Stimulated activated CD4-positive, alpha-beta T cell treated with anti-CD3 and anti-CD28 coated beads, Interleukin-1b, Interleukin-23, amount 100 ng/mL, for 1 hour (primary cell): Measurements from ENCODE around the gene PLPP3.

Experiments used
- DNase-seq, 2 donors: peaks; one replicate each; pipeline ENCODE4 v3.0.0-alpha.2; 2020; ENCODE audit warnings: low read depth in 2 of 2

The PLPP3 gene

DNA sequence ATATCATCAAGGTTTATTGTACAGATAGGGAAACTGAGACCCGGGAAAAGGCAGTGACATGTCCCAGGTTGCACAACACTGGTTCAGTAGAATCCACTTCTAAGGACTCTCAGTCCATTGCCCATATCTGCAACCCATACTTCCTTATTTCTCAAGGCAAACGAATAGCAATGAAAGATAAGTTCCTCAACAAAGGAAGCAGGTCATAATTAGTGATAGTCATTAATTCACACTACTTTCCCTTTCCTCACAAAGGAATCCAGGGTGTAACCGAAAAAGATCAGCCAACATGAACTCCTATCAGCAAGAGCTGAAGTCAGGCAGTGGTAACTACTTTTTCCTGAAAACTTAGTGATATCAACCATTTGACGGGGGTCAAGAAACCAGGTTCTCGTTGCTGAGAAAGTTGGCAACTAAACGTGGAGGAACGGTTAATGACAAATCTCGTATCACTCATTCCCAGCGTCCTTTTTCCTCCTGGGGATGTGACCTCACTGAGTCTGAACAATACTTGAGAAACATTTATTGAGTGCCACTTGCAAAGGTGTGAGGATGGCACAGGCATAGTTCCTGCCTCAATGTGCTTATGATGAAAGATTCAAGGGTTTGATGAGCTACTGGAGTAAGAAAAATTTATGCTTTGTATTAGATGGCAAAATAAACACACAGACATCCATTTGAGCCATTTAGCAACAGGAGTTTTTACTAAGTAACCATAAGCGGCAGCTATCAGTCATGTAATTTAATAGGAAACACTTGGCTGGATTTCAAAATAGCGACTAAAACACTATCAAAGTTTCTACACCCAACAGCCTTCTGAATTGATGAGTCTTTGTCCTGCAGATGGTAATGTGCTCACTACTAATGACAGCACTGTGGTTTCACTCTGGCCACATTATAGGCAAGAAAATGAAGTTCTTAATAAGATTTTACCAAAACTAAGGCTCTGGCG is 82.3 kb downstream of the PLPP3 start:
- DNase-seq: no peak

- no peak for DNase-seq
Observed at GRCh38 chr1:56496158-56496557, 83.2 kb downstream of the PLPP3 start.

- no peak for DNase-seq
Observed at GRCh38 chr1:56495538-56495937, 83.8 kb downstream of the PLPP3 start.

GRCh38 chr1:56494306-56494705 is 85.1 kb downstream of the PLPP3 start:
- DNase-seq: no peak

- DNase-seq: no peak
Observed at GRCh38 chr1:56493826-56494225, 85.5 kb downstream of the PLPP3 start.

DNA sequence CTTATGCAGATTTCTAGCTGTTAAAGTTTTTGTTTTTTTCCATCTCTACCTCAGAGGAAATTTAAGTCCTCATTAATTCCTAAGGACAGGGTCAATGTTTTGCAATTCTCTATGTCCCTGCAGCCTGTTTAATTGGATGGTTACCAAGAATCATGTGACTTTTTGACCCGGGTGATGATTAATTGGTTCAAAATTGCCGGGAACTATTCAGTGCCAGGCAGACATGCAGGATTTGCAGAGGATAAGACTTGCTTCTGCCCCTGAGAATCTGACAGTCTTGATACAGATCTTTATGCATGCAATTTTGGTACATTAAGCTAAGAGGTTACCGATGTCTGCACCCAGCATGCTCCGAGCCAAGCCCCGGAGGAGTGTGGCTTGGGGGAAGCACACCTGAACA is 87.9 kb downstream of the PLPP3 start:
- no peak for DNase-seq

GRCh38 chr1:56490619-56491018 is 88.7 kb downstream of the PLPP3 start:
- no peak for DNase-seq

- no peak for DNase-seq
Observed at GRCh38 chr1:56489695-56490094, 89.7 kb downstream of the PLPP3 start.

- no peak for DNase-seq
Observed at GRCh38 chr1:56484695-56485094, 94.7 kb downstream of the PLPP3 start.

DNA sequence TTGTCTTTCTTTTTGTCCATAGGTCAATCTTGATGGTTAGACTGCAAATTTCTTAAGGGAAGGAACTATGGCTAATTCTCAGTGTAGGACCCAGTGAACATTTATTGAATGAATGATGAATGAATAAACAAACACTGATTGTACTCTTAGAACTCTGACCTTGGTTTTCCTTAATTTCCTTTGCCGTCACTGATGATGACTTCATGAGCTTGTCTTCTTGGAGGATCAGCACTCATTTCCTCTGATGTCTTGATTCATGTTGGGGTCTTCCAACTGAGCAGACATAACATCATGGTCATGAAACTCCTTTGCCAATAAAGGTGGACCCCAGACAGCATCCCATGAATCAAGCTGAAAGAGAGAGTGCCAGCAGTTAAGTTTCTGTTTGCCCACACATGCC is 96.3 kb downstream of the PLPP3 start:
- DNase-seq: no peak

GRCh38 chr1:56482486-56482885 is 96.9 kb downstream of the PLPP3 start:
- no peak for DNase-seq

GRCh38 chr1:56481140-56481694 is 98.1 kb downstream of the PLPP3 start:
- DNase-seq: no peak

DNA sequence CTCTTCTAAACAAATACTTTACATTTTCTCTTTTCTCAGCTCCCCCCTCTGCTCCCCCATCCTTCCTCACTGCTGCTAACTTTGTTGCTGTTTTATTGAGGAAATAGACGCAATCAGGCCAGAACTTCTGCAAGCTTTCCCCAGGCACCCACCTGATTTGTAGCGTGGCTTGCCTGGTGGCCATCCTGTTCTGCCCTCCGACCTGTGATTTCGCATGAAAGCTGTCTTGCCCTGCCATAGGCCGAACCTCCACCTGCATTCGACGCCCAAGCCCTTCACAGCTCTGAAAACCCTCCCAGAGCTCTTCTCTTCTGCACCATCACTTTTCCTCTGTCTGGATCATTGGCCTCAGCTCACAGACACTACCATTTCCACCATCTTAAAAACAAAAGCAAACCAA is 100.6 kb downstream of the PLPP3 start:
- DNase-seq: no peak

DNA sequence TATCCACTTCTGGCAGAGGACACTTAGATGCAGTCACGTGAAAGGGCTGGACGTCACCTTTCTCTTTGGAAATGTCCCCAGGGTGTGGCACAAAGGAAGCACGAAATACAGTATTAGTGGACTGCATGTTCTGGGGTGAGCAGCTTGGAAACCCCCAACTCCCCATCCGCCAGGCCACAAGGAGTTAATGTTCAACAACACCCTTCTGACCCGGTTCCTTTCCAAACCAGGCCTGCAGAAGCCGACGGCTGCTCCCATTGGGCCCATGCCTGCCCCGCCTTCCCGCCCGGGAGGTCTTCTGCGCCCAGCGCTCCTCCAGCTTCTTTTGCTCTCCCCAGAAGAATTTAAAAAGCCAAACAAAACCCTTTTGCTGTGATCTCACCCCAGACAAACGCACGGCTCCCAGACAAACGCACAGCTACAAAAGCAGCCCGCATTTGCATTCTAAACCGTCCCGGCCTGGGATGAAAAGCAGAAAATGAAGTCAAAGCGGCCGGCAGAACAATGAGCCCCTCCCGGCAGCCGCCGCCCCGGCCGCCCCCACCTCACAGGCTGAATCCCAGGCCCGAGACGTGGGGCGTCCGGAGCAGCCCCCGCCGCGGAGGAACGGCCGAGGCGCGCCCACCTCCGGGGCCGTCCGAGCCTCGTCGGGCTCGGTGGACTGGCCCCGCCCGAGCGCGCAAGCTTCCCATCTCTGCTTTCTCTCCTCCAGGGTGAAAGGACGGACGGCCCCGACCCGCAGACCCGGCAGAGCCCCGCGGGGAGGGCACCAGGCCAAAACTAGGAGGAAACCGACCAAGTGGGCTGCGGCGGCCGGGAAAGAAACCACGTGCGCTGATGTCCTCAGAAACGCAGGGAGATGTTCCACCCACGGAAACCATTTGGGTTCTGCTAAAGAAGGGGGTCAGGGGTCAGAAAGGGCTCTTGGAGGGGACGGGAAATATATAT is 101.9 kb downstream of the PLPP3 start:
- DNase-seq: no peak

DNA sequence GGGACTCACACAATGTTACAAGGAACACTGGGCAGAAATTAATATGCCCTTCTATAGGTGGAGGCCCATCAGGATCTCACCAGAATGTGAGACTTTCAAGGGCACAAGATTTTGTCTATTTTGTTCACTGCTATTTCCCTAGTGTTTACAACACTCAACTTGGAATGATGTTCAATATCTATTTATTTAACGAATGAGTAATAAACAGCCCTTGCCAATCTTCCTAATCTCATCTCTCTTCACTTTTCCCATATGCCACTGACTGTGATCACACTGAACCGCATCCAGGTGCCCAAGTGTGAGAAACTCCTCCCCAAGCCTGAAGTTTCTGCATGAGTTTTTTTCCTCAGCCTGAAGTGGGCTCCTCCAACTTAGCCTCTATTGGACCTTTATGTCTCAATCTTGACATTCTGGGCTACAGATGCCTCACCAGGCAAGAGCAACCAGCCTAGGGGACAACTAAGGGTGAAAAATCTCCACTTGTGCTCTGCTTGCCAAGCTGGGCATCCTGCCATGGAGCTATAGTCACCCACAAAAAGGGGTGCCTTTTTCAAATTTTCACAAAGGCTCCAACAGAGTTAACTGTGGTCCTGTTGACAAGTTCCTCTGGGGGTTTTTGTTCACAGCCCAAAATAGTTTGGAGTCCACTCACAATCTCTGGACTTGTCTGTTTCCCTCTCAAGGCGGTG is 105.6 kb downstream of the PLPP3 start:
- DNase-seq: no peak

- no peak for DNase-seq
Observed at GRCh38 chr1:56472860-56473259, 106.5 kb downstream of the PLPP3 start.

DNA sequence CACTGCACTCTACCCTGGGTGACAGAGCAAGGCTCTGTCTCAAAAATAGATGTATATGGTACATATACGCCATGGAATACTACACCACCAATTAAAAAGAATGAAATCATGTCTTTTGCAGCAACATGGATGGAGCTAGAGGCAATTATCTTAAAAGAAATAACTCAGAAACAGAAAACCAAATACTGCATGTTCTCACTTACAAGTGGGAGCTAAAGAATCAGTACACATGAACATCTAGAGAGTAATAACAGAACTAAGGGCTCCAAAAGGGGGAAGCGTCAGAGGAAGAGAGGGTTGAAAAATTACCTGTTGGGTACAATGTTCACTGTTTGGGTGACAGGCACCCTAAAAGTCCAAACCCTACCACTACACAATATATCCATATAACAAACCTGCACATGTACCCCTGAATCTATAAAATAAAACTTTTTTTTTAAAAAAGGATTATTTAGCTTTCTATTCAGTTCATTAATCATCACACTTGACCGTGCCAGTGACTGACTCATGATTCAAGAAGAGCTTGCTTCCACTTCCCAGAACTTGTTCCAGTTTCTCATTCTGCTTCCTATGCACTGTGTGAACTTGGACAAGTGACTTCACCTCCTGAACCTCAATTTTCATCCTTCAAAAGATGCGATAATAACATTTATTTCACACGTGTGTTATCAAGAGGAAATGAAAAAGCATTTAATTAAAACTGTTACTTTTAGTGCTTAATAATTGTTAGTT is 109.6 kb downstream of the PLPP3 start:
- no peak for DNase-seq

DNA sequence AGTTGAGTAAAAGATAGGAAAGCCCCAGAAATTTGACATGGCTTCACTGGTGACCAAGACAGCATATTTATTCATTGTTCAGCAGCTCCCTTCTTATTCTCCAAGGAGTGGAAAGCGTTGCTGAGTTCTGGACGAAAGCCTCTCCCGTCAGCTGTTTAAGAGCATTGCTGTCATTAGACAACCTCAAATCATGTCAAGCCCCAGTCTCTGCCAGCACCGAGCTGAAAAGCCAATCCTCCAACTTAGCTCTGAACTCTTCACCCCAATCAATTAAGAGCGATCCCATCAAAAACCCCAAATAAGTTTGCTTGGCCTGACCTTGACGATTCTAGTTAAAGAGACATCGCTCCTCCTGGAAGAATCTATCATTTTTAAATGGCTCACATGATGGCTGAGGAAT is 110.8 kb downstream of the PLPP3 start:
- no peak for DNase-seq

GRCh38 chr1:56466538-56466937 is 112.8 kb downstream of the PLPP3 start:
- no peak for DNase-seq

DNA sequence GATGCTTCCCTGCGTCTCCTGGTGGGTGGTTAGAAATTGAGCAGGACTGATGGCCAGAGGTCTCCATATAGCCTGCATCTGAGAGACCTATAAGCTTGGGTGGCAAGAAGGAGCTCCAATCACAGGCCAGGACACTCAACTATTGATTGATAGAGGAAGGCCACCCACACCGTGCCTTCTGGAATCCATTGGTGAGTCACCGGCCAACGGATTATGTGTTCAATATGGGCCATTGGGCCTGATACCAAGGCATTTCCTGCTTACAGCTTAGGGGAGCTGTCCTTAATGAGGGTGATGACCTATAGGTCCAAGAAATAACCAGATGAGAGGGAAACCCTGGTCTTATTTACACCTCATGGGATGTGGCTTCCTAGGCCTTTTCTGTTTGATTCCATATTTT is 115.1 kb downstream of the PLPP3 start:
- DNase-seq: no peak

GRCh38 chr1:56463376-56463775 is 116.0 kb downstream of the PLPP3 start:
- no peak for DNase-seq
